ENCODE results near the gene SACS.
A peak's percentile ranks its signal among the peaks of the same experiment; 100 is the strongest.
"Not testable (repeated sequence)": the region's sequence is repeated elsewhere in the genome, so short reads cannot be mapped to it uniquely, and the experiment has no call there.

The SACS gene

DNA sequence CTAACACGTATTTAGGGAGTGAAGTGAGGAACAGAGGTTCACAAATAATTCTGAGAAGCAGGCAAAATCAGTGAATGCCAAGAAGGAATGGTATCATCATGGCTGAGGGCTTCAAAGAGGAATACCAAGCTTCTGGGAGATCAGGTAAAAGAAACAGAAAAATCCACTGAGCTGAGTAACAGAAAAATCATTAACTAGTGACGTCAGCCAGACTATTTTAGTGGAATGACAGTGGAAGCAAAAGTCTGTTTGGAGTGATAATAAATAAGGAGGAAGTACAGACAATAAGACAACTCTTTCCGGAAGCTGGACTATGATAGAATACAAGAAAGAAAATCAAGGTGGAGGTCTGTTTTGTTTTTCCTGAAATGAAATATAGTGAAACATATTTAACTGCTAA, 83.5 kb downstream of the SACS start:
- no peak for DNase-seq

DNA sequence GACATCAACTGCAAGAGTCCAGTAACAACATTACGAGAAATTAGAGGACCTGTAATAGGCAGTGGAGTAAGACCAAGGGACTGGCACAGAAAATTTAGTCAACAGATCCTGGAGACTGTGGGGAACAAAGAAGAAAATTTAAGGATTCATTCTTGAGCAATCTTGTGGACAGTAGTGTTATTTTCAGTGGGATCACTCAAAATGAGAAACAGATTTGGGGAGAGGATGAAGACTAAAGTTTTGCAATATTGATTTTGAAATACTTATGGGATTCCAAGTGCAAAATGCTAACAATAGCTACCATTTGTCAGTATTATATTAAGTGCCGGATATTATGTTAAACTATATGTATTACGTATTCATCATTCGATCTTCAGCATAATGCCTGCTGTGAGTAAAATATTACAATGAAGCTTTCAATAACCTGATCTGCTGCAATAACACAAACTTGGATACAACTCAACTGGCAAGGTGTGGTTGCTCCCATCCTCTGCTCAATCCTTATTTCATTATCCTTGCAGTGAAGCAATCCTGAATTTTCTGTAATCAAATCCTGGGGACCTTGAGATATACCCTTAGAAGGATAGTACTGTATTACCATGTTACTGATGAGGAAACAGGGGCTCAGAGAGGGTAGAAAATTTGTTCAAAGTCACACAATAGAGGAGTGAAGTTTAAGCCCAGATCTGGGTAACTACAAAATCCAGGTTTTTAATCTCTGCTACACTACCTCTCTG, 84.2 kb downstream of the SACS start:
- DNase-seq = no peak

DNA sequence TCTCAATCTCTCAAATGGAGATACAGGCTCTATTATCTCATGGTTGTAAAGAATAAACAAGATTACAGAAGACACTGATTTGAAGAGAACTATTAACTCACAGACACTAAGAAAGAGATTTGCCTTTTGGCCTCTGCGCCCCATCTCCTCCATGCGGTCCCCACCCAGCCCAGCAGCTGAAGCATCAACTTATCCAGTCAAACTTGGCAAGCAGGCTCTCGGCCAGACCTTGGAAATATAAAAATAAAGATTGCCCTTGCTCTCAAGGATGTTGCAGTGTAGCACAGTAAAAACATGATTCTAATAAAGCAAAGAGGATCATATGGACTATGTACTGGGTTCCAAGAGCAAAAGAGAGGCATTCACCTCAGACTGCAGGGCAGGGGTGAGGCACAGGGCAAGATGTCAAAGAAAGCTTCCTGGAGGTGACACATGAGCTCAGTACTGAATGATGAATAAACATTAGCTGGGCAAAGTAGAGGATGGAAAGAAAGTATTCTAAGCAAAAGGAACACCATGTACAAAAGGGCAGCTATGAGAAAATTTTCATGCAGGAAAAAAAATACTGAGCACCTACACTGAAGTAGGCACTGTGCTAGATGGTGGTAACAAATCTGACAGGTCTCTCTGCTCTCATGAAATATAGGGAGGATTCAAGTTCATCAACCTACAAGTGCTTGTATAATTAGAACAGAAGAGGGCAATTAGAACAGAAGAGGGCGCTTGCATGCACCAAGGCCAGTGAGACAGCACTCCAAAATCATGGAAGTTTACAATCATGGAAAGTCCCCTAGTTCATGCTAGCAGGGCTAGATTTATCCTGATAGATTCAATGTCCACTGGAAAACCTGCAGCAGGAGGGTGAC, 85.0 kb downstream of the SACS start:
- no peak for DNase-seq

DNA sequence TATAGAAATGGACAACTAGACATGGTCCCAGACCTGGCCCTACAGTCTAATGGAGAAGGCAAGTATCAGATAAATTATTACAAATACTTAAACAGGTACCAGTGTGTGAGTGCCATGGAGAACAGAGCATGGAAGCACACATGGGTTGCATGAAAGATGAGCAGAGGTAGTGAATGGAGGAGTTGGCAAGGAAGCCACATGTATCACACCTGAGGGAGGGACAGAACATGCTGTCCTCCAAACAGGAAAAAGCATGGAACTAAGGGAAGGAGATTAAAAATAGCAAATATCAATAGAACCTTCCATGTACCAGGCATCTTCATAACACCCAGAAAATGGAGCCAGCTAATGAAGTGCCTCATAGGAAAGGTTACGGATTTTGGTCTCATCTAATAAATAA, 85.9 kb downstream of the SACS start:
- DNase-seq = no peak

DNA sequence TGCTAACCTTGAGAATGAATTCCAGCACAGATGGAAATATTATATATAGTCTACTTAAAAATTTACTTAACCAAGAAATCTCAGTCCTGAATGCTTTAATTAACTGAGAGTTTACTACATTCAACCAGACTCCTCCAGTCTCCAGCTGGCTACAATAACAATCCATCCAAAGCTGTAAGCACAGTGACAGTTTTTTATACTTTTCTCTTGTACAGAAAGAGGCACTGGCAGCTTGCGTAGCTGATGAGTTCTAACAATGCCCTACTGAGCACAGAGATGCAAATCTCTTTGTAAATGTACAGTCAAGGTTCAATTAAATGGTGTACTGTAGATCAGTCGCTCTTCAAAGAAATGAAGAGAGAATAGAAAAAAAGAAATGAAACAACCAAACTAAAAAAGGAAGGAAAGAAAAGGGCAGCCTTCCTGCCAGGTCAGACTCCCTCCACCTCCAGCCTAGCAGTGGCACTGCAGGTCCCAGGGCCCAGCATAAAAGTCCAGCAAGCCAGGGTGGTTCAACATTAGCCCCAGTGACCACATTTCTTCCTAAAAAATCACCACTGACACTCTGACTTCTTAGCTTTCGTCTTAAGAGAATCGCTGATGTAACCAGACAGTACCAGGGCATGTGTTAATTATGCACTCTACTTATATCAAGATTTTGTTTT, 88.4 kb downstream of the SACS start:
- no peak for DNase-seq

DNA sequence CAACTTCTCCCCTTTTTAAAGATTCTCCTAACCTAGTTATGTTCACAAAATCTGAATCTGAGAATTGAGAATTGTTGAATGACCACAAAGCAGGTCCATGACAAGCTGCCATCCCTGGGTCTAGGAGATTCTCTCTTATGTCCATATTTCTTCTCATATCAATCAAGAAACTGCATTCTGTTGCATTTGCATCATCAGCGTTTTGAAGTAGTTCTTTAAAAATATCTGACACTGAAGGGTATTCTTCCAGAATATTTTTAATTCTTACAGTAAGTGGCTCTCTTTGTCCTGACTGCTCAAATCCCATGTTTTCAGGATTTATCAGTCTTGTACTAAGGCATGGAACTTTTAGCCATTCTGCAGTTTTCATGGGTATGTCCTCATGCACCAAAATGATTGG, 94.3 kb downstream of the SACS start:
- DNase-seq = no peak

DNA sequence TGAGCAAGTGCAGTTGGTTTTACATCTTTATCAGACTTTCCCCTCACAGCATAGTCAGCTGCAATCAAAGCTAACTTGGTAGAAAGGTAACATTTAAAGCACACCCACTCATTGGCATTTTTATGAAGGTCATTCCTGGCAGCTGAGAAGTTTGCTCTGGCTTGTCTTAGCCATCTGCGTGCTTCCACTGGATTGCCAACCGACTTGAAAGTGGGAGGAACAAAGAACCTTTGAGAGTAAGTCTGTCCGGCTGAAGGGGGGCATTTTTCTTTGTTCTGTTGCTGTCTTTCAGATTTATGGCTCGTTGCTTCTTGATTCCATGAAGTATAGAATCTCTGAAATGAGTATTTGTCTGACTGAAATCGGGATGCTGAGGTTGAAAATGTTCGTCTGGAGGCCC, 103.1 kb downstream of the SACS start:
- DNase-seq = no peak

DNA sequence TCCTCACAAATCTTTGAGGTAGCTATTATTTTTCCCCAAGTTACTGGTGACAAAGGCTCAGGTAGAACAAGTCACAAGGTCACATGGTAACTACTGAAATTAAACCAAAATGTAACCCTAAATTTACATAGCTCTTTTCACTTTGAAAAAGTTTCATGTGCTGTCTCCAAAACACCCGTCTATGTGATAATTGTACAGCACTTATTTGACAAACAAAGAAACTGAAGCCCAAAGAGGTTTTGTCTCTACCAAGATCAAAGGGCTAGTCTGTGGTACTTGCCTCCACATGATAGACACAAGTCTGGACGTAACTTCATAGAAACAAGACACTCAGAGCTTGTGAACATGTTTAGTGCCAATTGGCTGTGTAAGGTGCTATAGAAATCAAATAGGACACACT, 108.3 kb downstream of the SACS start:
- DNase-seq = no peak

DNA sequence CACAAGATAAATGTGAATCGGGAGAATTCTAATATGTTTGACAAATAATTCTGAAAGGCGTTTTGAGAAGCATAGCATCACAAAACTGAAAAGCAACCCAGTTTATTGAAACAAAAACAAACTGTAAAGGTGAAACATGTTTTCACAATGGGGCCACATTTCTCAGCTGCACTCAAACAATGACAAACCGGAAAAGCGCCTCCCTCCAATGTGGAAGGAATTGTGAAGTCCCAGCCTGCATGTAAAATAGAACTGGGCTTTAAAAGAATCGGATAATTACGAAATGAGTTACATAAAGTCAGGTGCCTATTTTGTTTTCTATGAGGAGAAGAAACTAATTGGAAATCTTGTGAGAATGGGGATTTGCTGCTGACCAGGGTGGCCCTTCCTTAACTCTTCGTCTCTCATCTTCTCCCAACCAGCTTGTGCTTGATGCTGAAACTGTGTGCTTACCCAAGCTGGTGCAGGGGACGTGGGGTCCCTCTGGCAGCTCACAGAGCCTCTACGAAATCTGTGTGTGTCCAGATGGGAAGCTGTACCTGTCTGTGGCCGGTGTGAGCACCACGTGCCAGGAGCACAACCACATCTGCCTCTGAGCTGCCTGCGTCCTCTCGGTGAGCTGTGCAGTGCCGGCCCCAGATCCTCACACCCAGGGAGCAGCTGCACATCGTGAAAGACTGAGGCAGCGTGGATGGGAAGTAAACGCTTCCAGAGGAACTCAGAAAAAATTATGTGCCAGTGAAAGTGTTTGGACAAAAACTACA, 109.4 kb downstream of the SACS start:
- no peak for DNase-seq

DNA sequence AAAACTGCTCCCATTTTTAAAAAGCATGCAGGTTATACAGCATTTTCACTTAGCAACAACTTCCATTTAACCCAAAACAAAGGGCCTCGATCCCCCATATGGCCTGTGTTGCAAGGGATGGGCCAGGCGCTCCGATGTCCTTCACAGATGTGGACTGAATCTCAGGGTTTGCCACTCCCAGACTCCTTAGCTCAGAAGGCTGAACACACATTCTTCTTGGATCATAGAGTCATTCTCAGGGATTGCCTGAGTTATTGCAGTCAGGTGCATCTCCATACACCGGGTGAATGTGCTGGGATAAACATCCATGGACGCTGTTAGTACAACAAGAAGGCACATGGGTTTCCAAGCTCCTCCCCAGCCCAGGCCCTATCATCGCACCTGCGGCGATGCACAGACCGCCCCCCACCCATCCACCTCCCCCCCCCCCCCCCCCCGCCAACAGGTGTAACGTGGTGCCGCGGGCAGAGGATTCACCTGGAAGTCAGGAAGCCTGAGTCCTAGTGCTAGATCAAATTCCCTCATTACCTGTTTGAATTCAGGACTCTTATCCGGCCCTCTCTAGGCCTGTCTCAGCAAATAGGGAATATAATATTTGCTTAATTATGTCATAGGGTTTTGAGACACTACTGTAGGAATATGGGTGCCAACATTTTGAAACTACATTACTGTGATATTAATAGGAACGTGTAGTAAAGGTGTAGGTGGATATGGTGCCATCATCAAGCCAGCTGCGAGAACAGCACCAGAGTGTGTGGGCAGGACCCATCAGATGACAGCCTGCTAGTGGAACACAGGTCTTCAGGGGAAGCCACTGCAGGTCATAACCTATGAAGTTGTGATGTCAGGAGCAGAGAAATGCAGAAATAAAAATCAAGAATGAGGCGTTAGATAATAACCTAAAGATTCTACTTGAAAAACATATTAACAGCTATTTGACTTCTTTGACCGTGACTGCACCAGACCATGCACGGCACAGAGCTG, 110.9 kb downstream of the SACS start:
- peak in 1 of 2 donors; percentile 4 for DNase-seq

DNA sequence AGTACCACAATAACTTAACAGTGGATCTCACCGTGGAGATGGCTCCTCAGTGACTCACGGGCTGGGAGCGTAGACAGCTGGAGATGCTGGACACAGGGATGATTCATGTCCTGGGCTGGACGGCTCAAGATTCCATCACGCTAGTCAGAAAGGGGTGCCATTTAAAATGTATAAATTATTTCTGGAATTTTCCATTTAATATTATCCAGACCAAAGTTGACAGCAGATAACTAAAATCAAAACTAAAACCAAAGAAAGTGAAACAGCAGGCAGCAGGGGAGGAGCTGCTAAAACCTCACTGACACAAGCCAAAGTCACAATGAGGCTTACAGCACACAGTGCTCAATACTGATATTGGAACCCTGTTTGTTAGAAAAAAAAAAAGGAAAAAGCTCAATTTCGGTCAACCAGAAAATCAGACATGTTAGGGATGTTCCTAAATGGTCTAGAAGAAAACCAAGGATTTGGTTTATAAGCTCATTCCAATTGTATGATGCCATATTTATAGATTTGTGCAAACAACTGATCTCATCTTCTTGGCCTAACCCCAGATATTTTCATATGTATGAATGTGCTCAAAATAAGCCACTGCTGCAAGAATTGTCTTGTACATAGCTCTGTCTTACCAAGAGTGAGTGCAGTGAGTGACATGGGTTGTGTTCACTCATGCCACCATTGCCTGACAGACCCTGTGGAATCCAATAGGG, 111.8 kb downstream of the SACS start:
- DNase-seq = no peak

DNA sequence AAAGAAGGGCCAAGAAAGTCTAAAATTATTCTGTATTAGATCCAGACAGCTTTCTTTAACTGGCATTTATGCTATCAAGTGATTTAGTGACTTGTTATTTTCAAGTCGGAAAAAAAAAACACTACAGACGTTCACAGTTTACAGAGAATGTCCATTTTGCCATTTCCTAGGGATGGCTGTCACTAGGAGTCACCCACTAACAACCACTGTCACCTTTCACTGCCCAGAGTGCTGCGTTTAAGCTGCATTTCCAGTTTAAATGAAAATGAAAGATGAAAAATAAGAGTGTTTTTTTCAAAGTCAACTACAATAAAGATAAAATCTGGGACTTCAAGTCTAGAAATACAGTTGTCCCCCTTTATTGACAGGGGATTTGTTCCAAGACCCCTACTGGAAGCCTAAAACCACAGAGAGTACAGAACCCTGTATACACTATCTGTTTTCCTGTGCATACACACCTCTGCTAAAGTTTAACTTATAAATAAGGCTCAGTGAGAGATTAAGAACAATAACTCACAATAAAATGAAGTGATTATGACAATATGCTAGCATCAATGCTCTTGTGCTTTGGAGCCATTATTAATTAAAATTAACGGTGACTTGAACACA, 112.5 kb downstream of the SACS start:
- no peak for DNase-seq

DNA sequence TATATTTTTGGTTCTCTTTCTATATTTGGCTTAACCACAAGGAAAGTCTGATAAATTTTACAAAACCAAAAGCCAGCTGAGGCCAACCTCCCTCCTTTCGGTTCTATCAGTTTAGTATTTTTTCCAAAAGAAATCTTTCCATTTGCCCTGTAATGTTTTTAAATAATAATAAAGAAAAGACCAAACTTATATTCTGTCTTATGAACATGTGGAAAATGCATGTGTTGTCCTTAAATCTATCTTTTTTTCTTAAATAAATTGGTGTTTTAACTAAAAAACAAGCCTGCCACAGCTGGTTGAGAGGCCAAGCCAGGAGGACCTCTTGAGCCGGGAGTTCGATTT, 113.6 kb downstream of the SACS start:
- DNase-seq = no peak

DNA sequence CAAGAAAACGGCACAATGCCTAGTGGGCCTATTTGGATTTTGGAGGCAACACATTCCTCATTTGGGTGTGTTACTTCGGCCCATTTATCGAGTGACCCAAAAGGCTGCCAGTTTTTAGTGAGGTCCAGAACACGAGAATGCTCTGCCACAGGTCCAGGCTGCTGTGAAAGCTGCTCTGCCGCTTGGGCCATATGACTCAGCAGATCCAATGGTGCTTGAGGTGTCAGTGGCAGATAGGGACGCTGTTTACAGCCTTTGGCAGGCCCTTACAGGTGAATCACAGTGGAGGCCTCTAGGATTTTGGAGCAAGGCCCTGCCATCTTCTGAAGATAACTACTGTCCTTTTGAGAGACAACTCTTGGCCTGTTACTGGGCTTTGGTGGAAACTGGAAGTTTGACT, 118.7 kb downstream of the SACS start:
- DNase-seq = not testable (repeated sequence)

DNA sequence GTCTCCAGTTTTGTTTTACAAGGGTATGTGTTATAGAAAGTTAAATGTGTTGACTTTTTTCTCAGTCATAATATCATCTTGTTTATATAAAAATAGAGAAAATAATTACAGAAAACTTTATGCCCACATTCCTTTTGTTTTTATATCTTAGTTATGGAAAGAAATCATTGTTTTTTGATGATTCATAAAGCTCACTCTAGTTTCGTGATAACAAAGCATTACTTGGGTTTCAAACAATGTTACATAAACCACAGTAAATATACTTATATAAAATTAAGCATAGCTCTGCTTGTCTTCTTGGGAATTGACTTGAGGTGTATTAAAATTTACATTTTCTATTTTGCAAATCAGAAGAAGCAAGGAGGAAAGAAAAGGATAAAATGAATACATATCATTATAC, 140.9 kb downstream of the SACS start:
- no peak for DNase-seq

DNA sequence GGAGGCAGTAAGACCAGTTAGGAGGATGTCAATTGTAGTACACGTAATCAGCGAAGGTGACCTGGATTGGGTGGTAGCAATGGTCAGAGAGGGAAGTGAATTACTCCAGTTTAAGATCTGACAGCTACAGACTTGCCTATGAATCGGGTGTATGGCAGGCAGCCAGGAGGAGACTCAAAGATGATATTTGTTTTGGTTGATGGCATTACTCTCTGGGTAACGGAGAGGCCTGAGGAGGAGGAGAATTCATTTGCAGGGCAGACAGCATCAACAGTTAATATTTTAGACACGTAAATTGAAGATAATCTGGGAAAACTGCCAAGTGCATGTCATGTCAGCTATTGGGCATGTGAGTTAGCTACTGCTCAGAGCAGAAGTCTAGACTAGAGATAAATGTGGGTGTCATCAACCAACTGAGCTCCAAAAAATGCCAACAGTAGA, 143.6 kb downstream of the SACS start:
- DNase-seq = no peak

DNA sequence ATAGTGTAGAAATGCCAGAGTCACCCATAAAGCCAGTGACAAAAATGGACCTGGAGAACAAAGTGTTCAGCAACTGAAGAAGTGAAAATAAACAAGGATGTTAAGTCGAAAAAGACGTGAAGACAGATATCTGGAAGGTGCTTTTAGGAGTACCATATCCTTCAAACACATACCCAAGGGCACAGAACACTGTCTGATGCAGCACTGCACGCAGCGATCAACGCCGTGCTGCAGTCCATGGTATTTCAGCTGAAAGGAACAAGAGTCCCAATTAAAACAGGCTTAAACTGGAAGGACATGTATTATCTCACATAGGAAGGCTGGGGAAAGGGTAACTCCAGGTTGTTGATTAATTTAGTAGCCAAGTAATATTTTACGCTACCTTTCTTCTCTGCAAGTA, 144.5 kb downstream of the SACS start:
- DNase-seq = no peak

DNA sequence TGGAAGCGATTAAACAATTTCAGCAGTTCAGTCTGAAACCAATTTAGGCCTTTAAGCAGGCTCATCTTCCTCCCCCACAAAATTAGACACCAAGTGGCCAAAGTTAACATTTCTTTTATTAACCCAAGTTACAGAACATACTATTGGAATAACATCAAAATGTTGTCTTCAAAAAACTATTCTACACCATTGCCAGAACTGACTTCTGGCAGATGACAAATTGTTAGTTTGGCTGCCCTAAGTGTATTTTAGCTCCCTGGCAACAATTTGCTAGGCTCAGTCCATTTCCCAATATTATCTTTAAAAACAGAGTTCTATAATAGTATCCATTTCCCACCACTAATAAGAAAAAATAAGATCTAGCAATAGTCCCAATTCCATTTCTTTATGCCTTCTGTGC, 144.9 kb downstream of the SACS start:
- DNase-seq = no peak

DNA sequence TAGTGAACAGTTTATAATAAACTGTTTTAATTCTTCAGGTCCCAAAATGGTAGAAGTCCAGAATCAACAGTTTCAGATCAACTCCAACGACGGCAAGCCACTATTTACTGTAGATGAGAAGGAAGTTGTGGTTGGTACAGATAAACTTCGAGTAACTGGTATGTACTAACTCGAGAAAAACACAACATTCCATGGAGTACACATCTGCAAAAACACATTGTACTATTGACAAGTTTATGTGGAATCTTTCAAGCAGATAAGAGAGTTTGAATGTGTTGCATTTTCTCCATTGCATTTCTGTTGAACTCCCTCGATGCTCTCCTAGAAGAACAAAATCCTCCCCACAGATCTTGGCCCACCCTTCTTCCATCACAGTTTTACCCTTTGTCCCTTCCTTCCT, 154.2 kb downstream of the SACS start:
- DNase-seq = no peak

All from stimulated activated CD4-positive, alpha-beta T cell treated with anti-CD3 and anti-CD28 coated beads, Interleukin-2, amount 100 ng/mL, for 24 hours (primary cell).